ENCODE data around the gene OVAAL.
"Not testable (repeated sequence)": the region's sequence is repeated elsewhere in the genome, so short reads cannot be mapped to it uniquely, and the experiment has no call there.

Gene OVAAL

DNA sequence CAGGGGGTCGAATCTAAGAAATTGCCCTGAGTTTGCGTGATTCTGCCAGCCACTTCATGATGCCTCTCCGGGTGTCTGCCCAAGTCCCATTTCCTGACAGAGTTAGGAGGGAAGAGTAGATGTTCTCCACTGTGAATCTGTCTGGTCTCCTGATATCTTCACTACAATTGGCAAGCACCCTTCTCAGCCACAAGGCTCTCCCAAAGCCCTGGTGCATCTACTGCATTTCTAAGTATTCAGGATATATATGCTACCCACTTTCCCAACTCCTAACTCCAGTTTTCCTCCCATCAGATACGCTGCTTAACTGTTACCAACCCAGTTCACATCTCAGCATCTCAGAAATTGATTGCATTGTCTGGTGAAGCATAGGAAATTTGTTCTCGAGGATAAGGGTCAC is 25.9 kb upstream of the OVAAL start:
- Mint-ChIP-seq H3K36me3 (ENCODE audit: low read depth) (no peaks in the 10 kb centered on the region), H3K9me3 (no peaks in the 10 kb centered on the region), H3K27me3 (peaks cover 2% of the 10 kb centered on the region), H3K4me1 (no peaks in the 10 kb centered on the region), H3K27ac (no peak overlapping the region), H3K4me3 (no peak overlapping the region)
- ATAC-seq (no peak), DNase-seq (no peak)

DNA sequence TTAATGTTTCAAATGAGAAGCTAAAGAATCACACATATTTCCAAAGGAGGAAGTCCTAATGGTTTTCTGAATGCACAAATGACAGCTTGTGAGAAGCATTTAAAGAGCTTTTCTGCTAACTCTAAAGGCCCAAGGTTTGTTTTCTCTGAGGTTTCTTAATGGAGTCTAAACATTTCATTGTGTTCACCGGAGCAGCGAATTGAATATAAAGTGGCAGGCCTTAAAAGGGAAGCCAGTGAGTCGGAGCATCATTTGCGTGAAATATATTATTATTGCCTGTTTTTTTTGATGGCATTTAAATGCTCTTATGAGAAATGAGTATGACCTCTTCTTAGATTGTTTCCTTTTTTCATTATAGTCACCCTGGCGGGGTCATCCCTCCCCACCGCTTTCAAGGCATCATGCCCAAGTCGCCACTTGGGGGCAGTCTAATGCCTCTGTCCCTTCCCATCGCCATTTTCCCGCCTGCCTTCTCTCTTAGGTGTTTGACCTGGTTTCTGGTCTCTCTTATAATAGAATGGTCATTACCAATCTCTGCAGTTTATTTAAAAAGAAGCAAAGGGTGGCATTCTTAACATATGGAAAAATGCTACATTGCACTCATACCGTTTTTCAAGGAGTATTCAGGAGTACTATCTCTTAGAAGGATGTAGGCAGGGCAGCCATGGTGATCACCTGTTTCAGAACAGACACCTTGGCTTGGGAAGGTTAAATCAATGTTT is 25.3 kb upstream of the OVAAL start:
- H3K36me3 Mint-ChIP-seq (ENCODE audit: low read depth), result no peaks in the 10 kb centered on the region
- no peaks in the 10 kb centered on the region for H3K4me1 Mint-ChIP-seq
- H3K27me3 Mint-ChIP-seq, result peaks cover 2% of the 10 kb centered on the region
- no peaks in the 10 kb centered on the region for H3K9me3 Mint-ChIP-seq
- peak; percentile 70 for DNase-seq
- H3K27ac Mint-ChIP-seq, result no peak overlapping the region
- ATAC-seq, result no peak
- no peak overlapping the region for H3K4me3 Mint-ChIP-seq

GRCh38 chr1:180534214-180534613 is 24.6 kb upstream of the OVAAL start:
- H3K4me3 Mint-ChIP-seq, result no peak overlapping the region
- H3K36me3 Mint-ChIP-seq (ENCODE audit: low read depth), result no peaks in the 10 kb centered on the region
- H3K27me3 Mint-ChIP-seq, result peaks cover 2% of the 10 kb centered on the region
- no peaks in the 10 kb centered on the region for H3K4me1 Mint-ChIP-seq
- H3K9me3 Mint-ChIP-seq, result no peaks in the 10 kb centered on the region
- no peak overlapping the region for H3K27ac Mint-ChIP-seq
- no peak for DNase-seq
- no peak for ATAC-seq

- no peak overlapping the region for H3K4me3 Mint-ChIP-seq
- H3K27ac Mint-ChIP-seq, result no peak overlapping the region
- no peaks in the 10 kb centered on the region for H3K36me3 Mint-ChIP-seq (ENCODE audit: low read depth)
- peaks cover 2% of the 10 kb centered on the region for H3K27me3 Mint-ChIP-seq
- DNase-seq (no peak), ATAC-seq (no peak)
- no peaks in the 10 kb centered on the region for H3K9me3 Mint-ChIP-seq
- H3K4me1 Mint-ChIP-seq, result no peaks in the 10 kb centered on the region
These were observed 23.3 kb upstream of the OVAAL start for GRCh38 chr1:180535418-180535999.

DNA sequence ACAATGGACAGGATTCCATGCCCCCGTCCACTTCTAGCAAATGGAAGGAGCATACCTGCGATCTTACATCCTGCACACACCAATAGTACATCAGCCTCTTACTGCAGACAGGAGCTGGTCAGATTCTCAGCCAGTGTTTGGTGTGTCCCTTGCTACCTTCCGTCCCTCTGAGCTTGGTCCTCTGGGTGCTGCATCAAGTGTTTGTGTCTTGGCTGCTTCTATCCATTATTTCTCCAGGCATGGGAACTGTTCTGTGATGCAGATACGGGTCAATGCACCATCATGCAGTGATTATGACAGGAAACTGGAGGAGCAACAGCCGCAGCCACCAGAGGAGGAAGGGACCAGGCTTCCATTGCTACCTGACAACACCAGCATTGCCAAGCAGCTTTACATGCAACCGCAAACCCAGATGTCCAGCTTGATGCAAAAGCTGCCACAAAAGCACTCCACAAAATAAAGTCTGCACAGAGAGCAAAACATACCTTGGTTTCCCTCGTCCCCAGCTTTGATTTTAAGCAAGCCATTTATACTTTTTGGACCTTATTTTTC is 21.9 kb upstream of the OVAAL start:
- ATAC-seq (no peak), DNase-seq (no peak)
- H3K4me3 Mint-ChIP-seq, result no peak overlapping the region
- H3K4me1 Mint-ChIP-seq, result no peaks in the 10 kb centered on the region
- H3K27ac Mint-ChIP-seq, result no peak overlapping the region
- H3K36me3 Mint-ChIP-seq (ENCODE audit: low read depth), result no peaks in the 10 kb centered on the region
- peaks cover 2% of the 10 kb centered on the region for H3K27me3 Mint-ChIP-seq
- no peaks in the 10 kb centered on the region for H3K9me3 Mint-ChIP-seq

DNA sequence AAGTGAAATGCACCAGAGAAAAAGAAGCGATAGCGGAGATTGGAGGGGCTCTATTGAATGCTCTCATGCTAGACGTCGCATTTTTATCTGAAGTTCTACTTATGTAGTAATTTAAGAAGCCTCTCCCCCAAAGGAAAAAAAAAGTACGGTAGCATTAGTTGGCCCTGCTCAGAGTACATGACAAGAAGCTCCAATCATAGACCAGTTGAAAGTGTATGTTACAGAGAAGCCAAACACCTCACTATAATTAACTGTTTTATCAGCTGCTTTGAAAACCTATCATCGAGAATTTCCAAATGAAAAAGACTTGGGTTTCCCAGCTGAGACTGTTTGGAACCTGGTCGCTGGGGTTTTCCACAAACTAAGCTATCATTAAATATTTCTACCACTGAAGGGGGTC is 19.6 kb upstream of the OVAAL start:
- ATAC-seq (no peak), DNase-seq (no peak)
- H3K4me1 Mint-ChIP-seq, result no peaks in the 10 kb centered on the region
- no peak overlapping the region for H3K4me3 Mint-ChIP-seq
- H3K27me3 Mint-ChIP-seq, result peaks cover 2% of the 10 kb centered on the region
- no peaks in the 10 kb centered on the region for H3K9me3 Mint-ChIP-seq
- H3K27ac Mint-ChIP-seq, result no peak overlapping the region
- no peaks in the 10 kb centered on the region for H3K36me3 Mint-ChIP-seq (ENCODE audit: low read depth)

DNA sequence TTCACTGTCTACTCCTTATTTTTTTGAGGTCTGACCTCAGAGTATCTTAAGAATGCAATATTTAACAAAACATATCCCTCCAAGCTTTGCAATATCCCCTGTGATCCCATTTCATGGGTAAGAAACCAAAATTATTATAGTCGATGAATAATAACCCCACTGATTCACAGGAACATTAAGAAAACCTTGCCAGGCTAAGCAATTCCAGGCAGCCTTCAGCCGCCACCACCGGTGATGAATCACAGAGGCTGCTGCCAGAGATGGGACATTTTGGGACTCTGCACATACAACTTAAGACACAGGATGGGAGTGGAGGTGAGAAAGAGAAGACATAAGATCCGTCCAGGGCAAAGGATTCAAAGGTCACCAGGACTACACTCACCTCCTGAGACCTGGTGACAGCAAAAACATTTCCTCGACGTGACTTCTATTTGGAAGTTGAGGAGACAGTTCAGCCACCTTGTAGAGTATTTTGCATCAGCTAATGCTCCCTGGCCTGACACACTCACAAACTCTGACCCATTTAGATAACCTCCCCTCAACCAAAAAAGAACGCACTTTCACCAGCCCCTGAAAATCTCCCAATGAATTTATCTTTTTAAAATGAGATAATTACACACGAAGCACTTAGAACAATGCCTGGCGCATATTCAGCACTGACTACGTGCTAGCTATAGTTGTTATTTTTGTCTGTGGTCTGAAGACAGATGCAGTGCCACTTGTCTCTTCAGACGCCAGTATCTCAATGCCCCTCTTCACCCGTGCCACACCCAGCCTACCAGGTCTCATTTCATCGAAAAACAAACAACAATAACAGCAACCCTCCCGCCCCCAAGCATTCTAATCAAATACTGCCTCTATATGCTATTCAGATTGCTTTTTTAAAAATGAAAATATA is 17.8 kb upstream of the OVAAL start:
- H3K9me3 Mint-ChIP-seq, result no peaks in the 10 kb centered on the region

GRCh38 chr1:180542113-180542837 is 16.5 kb upstream of the OVAAL start:
- ATAC-seq (no peak), DNase-seq (no peak)
- Mint-ChIP-seq H3K27ac (no peak overlapping the region), H3K9me3 (no peaks in the 10 kb centered on the region), H3K36me3 (ENCODE audit: low read depth) (no peaks in the 10 kb centered on the region), H3K27me3 (no peaks in the 10 kb centered on the region), H3K4me3 (no peak overlapping the region), H3K4me1 (no peaks in the 10 kb centered on the region)

More for the DNA sequence above, 17.8 kb upstream of the OVAAL start:
- Mint-ChIP-seq H3K27me3 (no peaks in the 10 kb centered on the region), H3K36me3 (ENCODE audit: low read depth) (no peaks in the 10 kb centered on the region), H3K4me1 (no peaks in the 10 kb centered on the region), H3K27ac (peak overlapping the region; percentile 33), H3K4me3 (no peak overlapping the region)
- DNase-seq (no peak), ATAC-seq (no peak)

- Mint-ChIP-seq H3K4me1 (no peaks in the 10 kb centered on the region), H3K27ac (no peak overlapping the region), H3K9me3 (no peaks in the 10 kb centered on the region), H3K36me3 (ENCODE audit: low read depth) (no peaks in the 10 kb centered on the region), H3K4me3 (no peak overlapping the region), H3K27me3 (no peaks in the 10 kb centered on the region)
- ATAC-seq, result no peak
- no peak for DNase-seq
These were observed 16.0 kb upstream of the OVAAL start for GRCh38 chr1:180542838-180543145.

DNA sequence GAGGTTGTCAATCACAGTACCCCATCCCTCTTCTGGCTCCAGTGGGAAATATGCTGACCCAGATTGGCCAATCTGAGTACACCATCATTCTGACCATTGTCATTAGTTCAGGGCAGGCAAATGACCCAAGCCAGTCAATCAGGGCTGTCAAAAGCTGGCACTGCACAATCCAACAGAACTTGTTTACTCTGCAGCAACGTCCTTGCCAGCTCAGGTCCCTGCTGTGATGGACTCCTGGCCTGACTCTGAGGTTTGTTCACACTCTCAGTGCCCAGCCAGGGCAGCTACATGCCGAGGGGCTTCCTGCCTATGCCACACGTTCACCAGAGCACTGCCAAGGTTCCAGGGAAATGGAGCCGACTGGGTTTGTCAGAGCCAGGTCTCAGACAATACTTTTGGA is 14.7 kb upstream of the OVAAL start:
- Mint-ChIP-seq H3K27me3 (no peaks in the 10 kb centered on the region), H3K4me1 (no peaks in the 10 kb centered on the region), H3K4me3 (no peak overlapping the region), H3K36me3 (ENCODE audit: low read depth) (no peaks in the 10 kb centered on the region), H3K27ac (no peak overlapping the region), H3K9me3 (no peaks in the 10 kb centered on the region)
- DNase-seq (no peak), ATAC-seq (no peak)

DNA sequence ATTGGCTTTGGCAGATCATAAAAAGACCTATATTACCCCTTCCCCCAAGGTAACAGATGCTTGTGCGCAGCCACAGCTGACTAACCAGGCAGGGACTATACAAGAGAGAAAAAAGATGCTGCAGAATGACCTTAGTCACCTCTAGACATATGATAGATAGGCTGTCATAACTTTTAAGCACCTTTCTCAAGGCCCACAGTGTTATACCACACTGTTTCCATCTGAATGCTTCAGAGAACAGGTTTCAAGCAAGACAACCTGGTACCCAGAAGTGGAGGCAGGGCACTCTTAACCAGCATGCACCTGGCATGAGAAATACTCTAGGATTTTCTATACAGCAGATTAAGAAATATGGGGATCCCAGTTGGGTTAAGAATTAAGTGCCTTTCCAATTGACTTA is 12.8 kb upstream of the OVAAL start:
- Mint-ChIP-seq H3K27me3 (peaks cover 1% of the 10 kb centered on the region), H3K9me3 (no peaks in the 10 kb centered on the region), H3K27ac (no peak overlapping the region), H3K4me3 (no peak overlapping the region), H3K4me1 (no peaks in the 10 kb centered on the region), H3K36me3 (ENCODE audit: low read depth) (no peaks in the 10 kb centered on the region)
- ATAC-seq (no peak), DNase-seq (no peak)

DNA sequence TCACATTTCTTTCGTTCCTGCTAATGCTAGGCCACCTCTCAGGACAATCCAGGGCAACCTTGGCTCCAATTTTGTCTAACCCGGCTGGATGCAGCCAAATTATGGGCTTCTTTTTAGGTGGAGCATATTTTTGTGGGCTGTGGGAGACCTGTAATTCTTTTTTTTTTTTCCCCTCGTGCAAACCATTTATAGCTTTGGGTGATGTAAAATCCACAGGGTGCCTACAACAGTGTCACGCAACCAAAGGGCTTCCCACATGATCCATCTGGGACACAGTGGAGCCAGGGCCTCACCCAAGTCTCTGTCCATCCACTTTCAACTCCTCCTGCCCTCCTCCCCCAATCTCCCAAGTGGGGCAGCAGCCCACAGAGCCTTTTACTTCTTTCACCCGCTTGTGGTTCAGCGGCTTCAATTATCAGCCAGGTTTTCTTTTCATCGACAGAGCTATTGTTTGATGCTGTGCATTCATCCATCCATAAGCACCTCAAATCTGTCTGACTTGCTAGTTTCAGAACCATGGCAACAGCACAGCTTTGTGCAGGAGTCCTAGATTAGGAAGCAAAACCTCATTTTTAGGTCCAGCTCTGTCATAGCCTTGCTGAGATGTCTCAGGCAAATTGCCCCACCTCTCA is 10.0 kb upstream of the OVAAL start:
- Mint-ChIP-seq H3K27ac (no peak overlapping the region), H3K4me1 (no peaks in the 10 kb centered on the region), H3K36me3 (ENCODE audit: low read depth) (no peaks in the 10 kb centered on the region), H3K27me3 (peaks cover 1% of the 10 kb centered on the region), H3K9me3 (no peaks in the 10 kb centered on the region), H3K4me3 (no peak overlapping the region)
- no peak for DNase-seq
- ATAC-seq, result no peak

GRCh38 chr1:180549770-180550169 is 9.0 kb upstream of the OVAAL start:
- H3K9me3 Mint-ChIP-seq; H3K36me3 Mint-ChIP-seq (ENCODE audit: low read depth); H3K4me1 Mint-ChIP-seq; H3K4me3 Mint-ChIP-seq; H3K27ac Mint-ChIP-seq; H3K27me3 Mint-ChIP-seq; ATAC-seq; DNase-seq: not testable (repeated sequence)

GRCh38 chr1:180550241-180550640 is 8.5 kb upstream of the OVAAL start:
- Mint-ChIP-seq H3K27me3 (peaks cover 1% of the 10 kb centered on the region), H3K27ac (no peak overlapping the region), H3K36me3 (ENCODE audit: low read depth) (no peaks in the 10 kb centered on the region), H3K4me3 (no peak overlapping the region), H3K4me1 (no peaks in the 10 kb centered on the region), H3K9me3 (no peaks in the 10 kb centered on the region)
- DNase-seq (no peak), ATAC-seq (no peak)
